GM12878 (cell line): Measurements from ENCODE around the gene PNLIPRP2.

Experiments
- BMI1 ChIP-seq: fragments of 450-650 bp; IDR thresholded peaks from 2 replicates; pipeline ENCODE4 v1.6.1; 2016; ENCODE audit warnings: mild to moderate bottlenecking, moderate library complexity, borderline replicate concordance
- CTCF ChIP-seq, 3 experiments: IDR thresholded peaks in 2 of 3; conservative IDR thresholded peaks in 1 of 3; 2 replicates each; pipeline ENCODE4 v1.5.1; 2011; ENCODE audit warnings: low read depth in 3 of 3, low read length in 3 of 3, mild to moderate bottlenecking in 3 of 3, control low read depth in 2 of 3, moderate library complexity in 2 of 3, inconsistent platforms in 1 of 3, mixed read lengths in 1 of 3; ENCODE audit not compliant: control insufficient read depth in 2 of 3, insufficient read depth in 1 of 3; ENCODE audit errors: extremely low read depth in 1 of 3
- EP300 ChIP-seq, 2 experiments: fragments of 150-350 bp in 1 of 2; IDR thresholded peaks; 2 replicates each; pipeline ENCODE4 v1.6.1; 2011 to 2012; ENCODE audit warnings: low read depth in 2 of 2, low read length in 2 of 2, borderline replicate concordance in 1 of 2, improper control_type of control experiment in 1 of 2, inconsistent platforms in 1 of 2; ENCODE audit not compliant: control insufficient read depth in 1 of 2
- LARP7 ChIP-seq: fragments of 450-650 bp; IDR thresholded peaks from 2 replicates; pipeline ENCODE4 v1.6.1; 2017; ENCODE audit warnings: mild to moderate bottlenecking
- MYC ChIP-seq: IDR thresholded peaks from 2 replicates; pipeline ENCODE4 v1.6.1; 2011; ENCODE audit warnings: mild to moderate bottlenecking, low read length, moderate library complexity, inconsistent platforms; ENCODE audit not compliant: insufficient read depth, insufficient replicate concordance, insufficient read length, severe bottlenecking
- PML ChIP-seq: IDR thresholded peaks from 2 replicates; pipeline ENCODE4 v1.6.1; 2012; ENCODE audit warnings: low read length, inconsistent platforms
- POLR2A ChIP-seq: IDR thresholded peaks from 2 replicates; pipeline ENCODE4 v1.6.1; 2011; ENCODE audit warnings: low read depth, mild to moderate bottlenecking, low read length
- REST ChIP-seq: IDR thresholded peaks from 2 replicates; pipeline ENCODE4 v1.6.1; 2012; ENCODE audit warnings: mild to moderate bottlenecking, low read depth, low read length
- SMAD1 ChIP-seq: fragments of 450-650 bp; IDR thresholded peaks from 2 replicates; pipeline ENCODE4 v1.6.1; 2018; ENCODE audit warnings: mild to moderate bottlenecking, low read depth; ENCODE audit not compliant: partially characterized antibody
- SP1 ChIP-seq: IDR thresholded peaks from one replicate; pipeline ENCODE4 v1.6.1; 2011; ENCODE audit warnings: low read depth, low read length

- TF ChIP-seq LARP7 (no peak), PML (no peak), EP300 (IDR thresholded peaks at IDR 0.05; ENCODE audit: borderline replicate concordance in 1 of 2, control insufficient read depth in 1 of 2, low read depth in 2 of 2, low read length in 2 of 2) (no peak), SMAD1 (no peak), BMI1 (no peak), POLR2A (no peak), CTCF (IDR thresholded peaks at IDR 0.05 in 2 of 3, conservative IDR thresholded peaks at IDR 0.05 in 1 of 3; ENCODE audit: control insufficient read depth in 2 of 3, extremely low read depth in 1 of 3, insufficient read depth in 1 of 3, low read depth in 3 of 3, low read length in 3 of 3) (no peak), SP1 (no peak), REST (no peak), MYC (no peak)
Measured at GRCh38 chr10:116676633-116677032, 55.9 kb downstream of the PNLIPRP2 start.
